ENCODE results near the gene RAPGEF2. TPM values are rescaled to one million over a fixed set of nuclear protein-coding genes. Genes with fewer than 3 reads are reported as not detected.
A peak's percentile ranks its signal among the peaks of the same experiment; 100 is the strongest.

RAPGEF2 gene
- total RNA-seq, 1 experiment from 2014 or later: 21.4 TPM

DNA sequence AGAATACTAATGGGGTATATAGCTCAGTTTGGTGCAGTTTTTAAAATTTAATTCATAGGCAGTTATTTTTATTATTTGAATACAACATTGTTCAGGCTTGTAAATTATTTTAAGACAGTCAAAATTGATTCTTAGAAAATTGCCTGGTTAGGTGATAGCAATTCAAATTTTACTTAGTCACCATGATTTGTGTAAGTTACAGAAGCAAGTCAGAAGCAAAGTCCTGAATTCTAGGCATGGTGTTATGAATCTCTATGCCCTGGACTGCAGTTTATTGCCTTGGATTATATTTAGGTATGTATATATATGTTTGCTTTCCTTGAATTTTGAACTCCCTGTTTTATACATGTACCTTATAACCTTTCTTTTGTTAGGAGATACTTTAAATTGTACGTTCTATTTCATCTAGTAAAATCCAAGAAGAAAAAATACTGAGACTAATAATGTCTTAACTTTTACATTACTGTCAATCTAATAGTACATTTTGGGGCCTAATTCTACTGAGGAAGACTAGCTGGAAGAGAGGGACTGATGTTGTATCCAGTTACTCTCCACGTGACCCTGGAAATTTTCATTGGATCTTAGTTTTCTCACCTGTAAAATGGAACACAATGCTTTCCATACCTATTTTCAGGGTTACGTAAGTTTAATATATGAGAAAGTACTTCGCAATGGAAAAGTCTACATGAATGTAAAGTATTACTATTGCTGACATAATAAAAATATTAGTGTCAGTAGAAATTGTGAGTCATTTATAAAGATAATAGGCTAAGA is 25.1 kb downstream of the RAPGEF2 start:
- DNase-seq (ENCODE audit: low spot score): no peak
- in situ Hi-C loops (cut with HindIII; ENCODE audit: low sequenced_read_pairs): no loop called here

DNA sequence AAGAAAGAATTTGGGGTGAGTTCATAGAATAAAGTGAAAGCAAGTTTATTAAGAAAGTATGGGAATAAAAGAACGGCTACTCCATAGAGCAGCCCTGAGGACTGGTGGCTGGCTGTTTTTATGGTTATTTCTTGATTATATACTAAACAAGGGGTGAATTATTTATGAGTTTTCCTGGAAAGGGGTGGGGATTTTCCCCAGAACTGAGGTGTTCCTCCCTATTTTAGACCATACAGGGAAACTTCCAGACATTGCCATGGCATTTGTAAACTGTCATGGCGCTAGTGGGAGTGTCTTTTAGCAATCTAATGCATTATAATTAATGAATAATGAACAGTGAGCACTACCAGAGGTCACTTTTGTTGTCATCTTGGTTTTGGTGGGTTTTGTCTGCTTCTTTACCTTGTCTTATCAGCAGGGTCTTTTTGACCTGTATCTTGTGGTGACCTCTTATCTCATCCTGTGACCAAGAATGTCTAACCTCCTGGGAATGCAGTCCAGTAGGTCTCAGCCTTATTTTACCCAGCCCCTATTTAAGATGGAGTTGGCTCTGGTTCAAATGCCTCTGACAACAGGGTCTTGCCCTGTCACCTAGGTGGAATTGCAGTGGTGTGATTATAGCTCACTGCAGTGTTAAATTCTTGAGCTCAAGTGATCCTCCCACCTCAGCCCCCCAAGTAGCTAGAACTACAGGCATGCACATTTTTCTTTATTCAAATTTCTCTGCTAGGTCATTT is 27.1 kb downstream of the RAPGEF2 start:
- DNase-seq (ENCODE audit: low spot score): no peak
- in situ Hi-C loops (cut with HindIII; ENCODE audit: low sequenced_read_pairs): no loop called here

DNA sequence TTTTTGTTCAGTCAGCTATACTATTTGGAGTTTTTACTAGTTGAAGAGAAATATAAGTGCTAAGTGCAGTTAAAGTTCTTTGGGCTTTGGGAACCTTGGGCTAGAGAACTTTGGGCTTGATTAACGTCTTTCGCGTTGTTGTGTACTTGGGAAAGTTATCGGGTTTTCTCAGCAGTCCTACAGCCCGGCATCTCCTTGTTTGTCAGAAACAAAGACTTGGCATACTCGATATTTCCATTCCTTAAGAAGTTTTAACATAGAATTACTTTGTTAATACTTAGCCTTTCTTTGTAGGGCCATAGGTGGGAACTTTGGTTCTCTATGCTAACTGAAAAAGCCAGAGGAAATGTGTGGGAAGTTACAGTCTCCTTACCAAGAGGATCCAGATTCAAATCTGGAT is 28.7 kb downstream of the RAPGEF2 start:
- DNase-seq (ENCODE audit: low spot score): no peak
- in situ Hi-C loops (cut with HindIII; ENCODE audit: low sequenced_read_pairs): no loop called here

DNA sequence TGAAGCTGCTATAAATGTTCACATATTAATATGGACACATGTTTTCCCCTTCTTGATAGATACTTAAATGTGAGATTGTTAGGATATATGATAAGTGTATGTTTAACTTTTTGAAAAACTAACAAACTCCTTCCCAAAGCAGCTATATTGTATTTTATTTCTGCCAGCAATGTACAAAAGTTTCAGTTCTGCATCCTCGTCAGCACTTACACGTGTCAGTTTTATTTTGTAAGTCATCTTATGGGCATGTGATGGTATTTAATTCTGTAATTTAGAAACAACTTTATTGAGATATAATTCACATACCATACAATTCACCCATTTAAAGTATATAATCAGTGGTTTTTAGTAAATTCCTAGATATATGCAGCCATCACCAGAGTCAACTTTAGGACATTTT is 31.6 kb downstream of the RAPGEF2 start:
- in situ Hi-C loops (cut with HindIII; ENCODE audit: low sequenced_read_pairs): no loop called here
- no peak for DNase-seq (ENCODE audit: low spot score)

DNA sequence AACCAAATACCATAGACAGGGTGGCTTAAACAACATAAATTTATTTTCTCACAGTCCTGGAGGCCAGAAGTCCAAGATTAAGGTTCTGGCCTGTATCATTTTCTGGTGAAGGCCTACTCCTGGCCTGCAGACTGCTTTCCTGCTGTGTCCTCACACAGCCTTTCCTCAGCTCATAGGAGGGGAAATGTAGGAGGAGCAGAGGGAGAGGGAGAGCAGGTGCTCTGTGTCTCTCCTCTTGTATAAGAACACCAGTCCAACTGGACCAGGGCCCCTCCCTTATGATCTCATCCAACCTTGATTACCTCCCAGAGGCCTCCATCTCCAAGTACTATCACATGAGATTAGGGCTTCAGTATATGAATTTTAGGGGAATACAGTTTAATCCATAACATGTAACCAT is 34.3 kb downstream of the RAPGEF2 start:
- in situ Hi-C loops (cut with HindIII; ENCODE audit: low sequenced_read_pairs): no loop called here
- DNase-seq (ENCODE audit: low spot score): peak; percentile 83

GRCh38 chr4:159138436-159138835 is 35.6 kb downstream of the RAPGEF2 start:
- in situ Hi-C loops (cut with HindIII; ENCODE audit: low sequenced_read_pairs): no loop called here
- DNase-seq (ENCODE audit: low spot score): no peak

GRCh38 chr4:159141193-159141592 is 38.3 kb downstream of the RAPGEF2 start:
- no peak for DNase-seq (ENCODE audit: low spot score)
- in situ Hi-C loops (cut with HindIII; ENCODE audit: low sequenced_read_pairs): no loop called here

- in situ Hi-C loops (cut with HindIII; ENCODE audit: low sequenced_read_pairs): no loop called here
- peak; percentile 51 for DNase-seq (ENCODE audit: low spot score)
These were observed 39.4 kb downstream of the RAPGEF2 start for GRCh38 chr4:159142241-159142640.

GRCh38 chr4:159142681-159143384 is 40.0 kb downstream of the RAPGEF2 start:
- no peak for DNase-seq (ENCODE audit: low spot score)
- in situ Hi-C loops (cut with HindIII; ENCODE audit: low sequenced_read_pairs): no loop called here

- in situ Hi-C loops (cut with HindIII; ENCODE audit: low sequenced_read_pairs): no loop called here
- no peak for DNase-seq (ENCODE audit: low spot score)
These were observed 40.8 kb downstream of the RAPGEF2 start for GRCh38 chr4:159143687-159144086.

GRCh38 chr4:159144112-159144694 is 41.3 kb downstream of the RAPGEF2 start:
- DNase-seq (ENCODE audit: low spot score): no peak
- in situ Hi-C loops (cut with HindIII; ENCODE audit: low sequenced_read_pairs): no loop called here

DNA sequence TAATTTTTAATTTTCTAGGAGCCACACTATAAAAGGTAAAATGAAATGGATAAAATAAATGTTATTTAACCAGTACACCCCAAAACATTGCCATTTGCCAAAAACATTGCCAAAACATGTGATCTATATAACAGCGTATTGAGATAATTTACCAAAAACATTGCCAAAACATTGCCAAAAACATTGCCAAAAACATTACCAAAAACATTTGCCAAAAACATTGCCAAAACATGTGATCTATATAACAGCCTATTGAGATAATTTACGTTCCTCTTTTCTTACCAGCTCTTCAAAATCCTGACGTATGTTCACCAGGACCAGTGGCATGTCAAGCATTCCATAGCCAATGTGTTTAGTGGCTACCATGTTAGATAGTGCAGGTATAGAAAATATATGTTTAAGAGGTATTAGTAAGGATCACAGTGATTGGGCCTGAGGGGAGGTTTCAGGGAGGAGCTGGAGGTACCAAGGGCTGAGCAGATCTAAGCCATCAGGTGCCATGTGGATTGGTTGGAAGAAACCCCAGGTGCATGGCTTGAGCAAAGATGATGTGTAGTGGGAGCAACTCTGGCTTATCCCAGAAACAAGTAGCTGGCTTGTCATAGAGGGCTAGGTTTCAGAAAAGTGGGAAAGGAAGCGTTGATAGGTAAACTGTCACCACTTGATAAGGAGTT is 42.6 kb downstream of the RAPGEF2 start:
- DNase-seq (ENCODE audit: low spot score): no peak
- in situ Hi-C loops (cut with HindIII; ENCODE audit: low sequenced_read_pairs): no loop called here

GRCh38 chr4:159145992-159146330 is 43.1 kb downstream of the RAPGEF2 start:
- DNase-seq (ENCODE audit: low spot score): no peak
- in situ Hi-C loops (cut with HindIII; ENCODE audit: low sequenced_read_pairs): no loop called here

- in situ Hi-C loops (cut with HindIII; ENCODE audit: low sequenced_read_pairs): no loop called here
- DNase-seq (ENCODE audit: low spot score): no peak
These were observed 43.6 kb downstream of the RAPGEF2 start for GRCh38 chr4:159146488-159146887.

DNA sequence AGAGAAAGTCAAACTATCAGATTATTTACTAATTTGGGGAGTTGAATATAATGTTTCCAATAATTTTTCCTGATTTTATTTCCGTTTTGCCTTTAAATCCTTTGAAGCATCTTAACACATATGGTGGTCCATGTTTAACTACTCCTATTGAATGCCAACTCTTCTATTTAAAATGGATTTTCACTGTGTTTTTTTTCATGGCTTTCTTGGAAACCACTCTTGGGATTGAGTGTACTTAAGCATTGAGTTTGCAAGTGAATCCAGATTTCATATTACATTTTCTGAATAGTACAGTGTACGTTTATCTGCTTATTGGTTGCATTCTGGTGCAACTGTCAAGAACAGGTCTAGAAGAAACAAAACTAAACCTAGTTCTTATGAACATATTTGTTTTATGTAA is 45.6 kb downstream of the RAPGEF2 start:
- in situ Hi-C loops (cut with HindIII; ENCODE audit: low sequenced_read_pairs): no loop called here
- no peak for DNase-seq (ENCODE audit: low spot score)

DNA sequence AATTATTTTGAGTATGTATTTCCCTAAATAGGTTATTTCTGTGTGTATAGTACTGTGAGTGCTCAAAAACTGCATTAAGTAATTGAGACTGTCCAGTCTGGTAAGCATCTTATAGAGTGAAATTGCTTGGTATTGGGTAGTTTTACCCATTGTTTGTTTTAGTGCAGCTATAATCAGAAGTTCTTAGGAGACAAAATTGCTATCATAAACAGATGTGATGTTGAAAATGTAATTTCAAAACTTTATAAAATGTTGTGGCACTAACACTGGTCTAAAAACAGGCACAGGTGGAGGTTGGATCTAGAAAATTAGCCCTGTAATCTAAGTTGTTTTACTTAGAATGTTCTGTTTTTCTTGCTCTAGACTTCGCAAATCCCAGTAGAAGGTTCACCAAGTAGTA is 46.8 kb downstream of the RAPGEF2 start:
- DNase-seq (ENCODE audit: low spot score): no peak
- in situ Hi-C loops (cut with HindIII; ENCODE audit: low sequenced_read_pairs): no loop called here

GRCh38 chr4:159150396-159150795 is 47.5 kb downstream of the RAPGEF2 start:
- DNase-seq (ENCODE audit: low spot score): no peak
- in situ Hi-C loops (cut with HindIII; ENCODE audit: low sequenced_read_pairs): no loop called here

DNA sequence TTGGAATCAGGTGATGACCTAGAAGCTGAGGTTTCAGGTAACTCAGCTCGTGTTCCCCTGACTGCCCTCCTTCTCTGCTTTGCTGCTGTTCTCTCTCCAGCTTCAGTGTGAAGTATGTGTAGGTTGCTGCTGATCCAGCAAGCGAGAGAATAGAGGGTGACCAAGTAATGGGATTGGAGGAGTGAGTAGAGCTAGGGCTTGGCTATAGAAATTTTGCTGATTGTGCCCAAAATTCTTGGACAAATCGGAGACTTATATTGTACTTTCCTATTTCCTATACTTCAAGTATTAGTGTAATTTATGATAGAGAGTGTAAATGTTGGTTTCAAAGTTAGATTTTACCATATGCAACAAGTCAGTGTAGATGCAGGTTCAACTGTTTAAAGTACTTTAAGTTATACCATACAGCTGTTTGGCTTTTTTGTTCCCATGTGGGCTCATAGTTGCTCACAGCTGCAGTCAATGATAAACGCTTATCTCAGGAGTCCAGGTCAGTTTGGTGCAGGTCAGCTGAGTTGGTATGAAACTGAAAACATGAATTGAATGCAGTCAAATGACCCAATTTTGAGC is 48.0 kb downstream of the RAPGEF2 start:
- DNase-seq (ENCODE audit: low spot score): no peak
- in situ Hi-C loops (cut with HindIII; ENCODE audit: low sequenced_read_pairs): no loop called here

- no peak for DNase-seq (ENCODE audit: low spot score)
- in situ Hi-C loops (cut with HindIII; ENCODE audit: low sequenced_read_pairs): no loop called here
These were observed 48.8 kb downstream of the RAPGEF2 start for GRCh38 chr4:159151689-159152088.

Measured in G401 (cell line).